CD4-positive, alpha-beta T cell treated with Interleukin-17A for 4 hours (primary cell): ENCODE measurements around the gene CBX4.

Source experiments
- DNase-seq: peaks from one replicate; pipeline ENCODE4 v3.0.0-alpha.2; 2020; ENCODE audit warnings: mixed read lengths

The CBX4 gene

DNA sequence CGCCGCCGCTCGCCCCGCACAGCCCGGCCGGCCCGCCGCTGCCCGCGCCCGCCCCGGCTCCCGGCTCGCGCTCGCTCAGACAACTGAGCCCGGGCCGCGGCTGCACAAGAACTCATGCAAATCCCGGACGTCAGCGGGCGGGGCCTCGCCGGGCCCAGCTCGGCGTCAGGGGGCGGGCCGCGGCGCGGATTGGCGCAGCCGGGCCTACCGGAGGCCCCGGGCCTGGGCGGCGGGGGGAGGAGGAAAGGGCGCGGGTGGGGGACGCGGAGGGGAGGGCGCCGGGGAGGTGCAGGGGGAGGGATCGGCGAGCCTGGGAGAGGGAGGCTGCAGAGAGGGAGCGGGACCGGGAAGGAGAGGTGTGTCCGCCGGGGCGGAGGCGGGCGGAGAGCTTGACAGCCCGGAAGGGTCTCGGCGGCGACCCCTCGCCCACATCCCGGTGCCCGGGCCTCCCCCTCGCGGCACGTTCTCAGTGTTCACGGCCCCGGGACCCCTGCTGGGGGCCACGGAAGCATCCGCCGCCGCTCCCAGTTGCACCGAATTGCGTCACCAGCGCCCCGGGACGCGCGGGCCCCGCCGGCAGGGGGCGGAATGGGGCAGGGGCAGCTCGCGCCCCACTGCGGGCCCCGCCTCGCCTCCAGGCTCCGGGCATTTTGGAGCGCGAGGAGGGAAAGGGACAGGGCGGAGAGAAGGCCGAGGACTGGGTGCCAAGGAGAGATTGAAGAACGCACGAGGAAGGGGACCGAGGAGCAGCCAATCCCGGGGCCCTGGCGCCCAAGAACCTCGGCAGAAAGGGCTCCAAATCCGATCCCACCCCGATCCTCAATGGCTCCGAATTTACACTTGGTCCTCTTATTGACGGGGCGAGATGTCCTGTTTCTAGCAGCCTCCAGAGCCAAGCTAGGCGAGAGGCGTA lies at the start of gene CBX4:
CBX4 (minus strand) TSS at position 85 of the 913 bp plus-strand sequence. CDS start 189 bp downstream, outside the sequence.
- DNase-seq, result peak; percentile 97

- no peak for DNase-seq
Observed at GRCh38 chr17:79888009-79888540, 48.8 kb upstream of the CBX4 start.

DNA sequence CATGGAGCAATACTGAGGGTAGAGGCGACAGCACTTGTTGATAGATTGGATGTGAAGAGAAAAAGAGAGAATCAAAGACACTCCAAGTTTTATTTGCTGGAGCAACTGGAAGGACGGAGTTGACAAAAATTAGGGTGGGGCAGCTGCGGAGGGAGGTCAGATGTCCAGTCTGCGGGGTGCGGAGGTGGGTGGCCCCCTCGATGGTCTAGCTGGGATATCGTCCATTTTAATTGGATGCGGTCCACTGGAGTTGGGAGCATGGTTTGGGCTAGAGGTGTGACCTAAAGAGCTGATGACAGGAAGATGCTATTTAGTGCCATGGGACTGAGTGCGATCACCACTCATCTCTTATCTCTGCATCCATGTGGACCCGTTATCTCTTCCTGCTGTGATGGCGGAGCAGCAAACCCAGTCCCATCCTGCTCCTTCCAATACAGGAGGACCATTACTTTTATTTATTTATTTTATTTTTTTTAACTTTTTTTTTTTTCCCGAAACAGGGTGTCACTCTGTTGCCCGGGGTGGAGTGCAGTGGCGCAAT lies 48.3 kb upstream of the CBX4 start:
- no peak for DNase-seq

- no peak for DNase-seq
Observed at GRCh38 chr17:79883202-79883601, 44.0 kb upstream of the CBX4 start.

- DNase-seq, result no peak
Observed at GRCh38 chr17:79878329-79878947, 39.2 kb upstream of the CBX4 start.

- no peak for DNase-seq
Observed at GRCh38 chr17:79877041-79877440, 37.8 kb upstream of the CBX4 start.

- DNase-seq, result no peak
Observed at GRCh38 chr17:79875511-79875910, 36.3 kb upstream of the CBX4 start.

GRCh38 chr17:79874329-79874981 lies 35.2 kb upstream of the CBX4 start:
- peak; percentile 41 for DNase-seq

DNA sequence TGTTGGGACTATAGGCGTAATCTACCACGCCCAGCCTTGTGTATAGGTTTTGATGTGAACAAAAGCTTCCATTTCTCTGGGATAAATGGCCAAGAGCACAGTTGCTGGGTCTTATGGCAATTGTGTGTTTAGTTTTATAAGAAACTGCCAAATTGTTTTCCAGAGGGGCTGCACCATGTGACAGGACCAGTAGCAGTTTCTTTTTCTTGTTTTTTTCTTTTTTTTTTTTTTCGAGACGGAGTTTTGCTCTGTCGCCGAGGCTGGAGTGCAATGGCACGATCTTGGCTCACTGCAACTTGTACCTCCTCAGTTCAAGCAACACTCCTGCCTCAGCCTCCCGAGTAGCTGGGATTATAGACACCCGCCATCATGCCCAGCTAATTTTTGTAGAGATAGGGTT lies 34.3 kb upstream of the CBX4 start:
- no peak for DNase-seq

GRCh38 chr17:79872762-79873161 lies 33.5 kb upstream of the CBX4 start:
- DNase-seq, result no peak

DNA sequence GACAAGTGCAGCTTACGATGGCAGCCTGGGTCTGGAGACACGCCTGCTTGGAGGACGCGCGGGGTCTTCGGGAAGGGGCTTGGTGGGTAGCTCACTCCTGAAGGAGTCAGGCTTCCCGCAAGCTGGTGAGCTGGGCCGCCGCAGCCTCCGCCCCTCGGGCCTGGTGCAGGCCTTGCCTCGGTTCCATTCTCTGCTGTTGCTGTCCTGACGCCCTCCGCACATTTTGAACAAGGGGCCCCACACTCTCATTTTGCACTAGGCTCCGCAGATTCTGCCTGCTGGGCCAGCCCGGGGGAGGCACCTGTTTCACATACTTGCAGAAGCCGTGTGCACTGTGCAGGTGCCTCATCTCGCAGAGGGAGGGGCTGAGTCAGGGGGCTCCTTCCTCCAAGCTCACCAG lies 31.9 kb upstream of the CBX4 start:
- DNase-seq, result no peak

- no peak for DNase-seq
Observed at GRCh38 chr17:79870540-79870939, 31.3 kb upstream of the CBX4 start.

DNA sequence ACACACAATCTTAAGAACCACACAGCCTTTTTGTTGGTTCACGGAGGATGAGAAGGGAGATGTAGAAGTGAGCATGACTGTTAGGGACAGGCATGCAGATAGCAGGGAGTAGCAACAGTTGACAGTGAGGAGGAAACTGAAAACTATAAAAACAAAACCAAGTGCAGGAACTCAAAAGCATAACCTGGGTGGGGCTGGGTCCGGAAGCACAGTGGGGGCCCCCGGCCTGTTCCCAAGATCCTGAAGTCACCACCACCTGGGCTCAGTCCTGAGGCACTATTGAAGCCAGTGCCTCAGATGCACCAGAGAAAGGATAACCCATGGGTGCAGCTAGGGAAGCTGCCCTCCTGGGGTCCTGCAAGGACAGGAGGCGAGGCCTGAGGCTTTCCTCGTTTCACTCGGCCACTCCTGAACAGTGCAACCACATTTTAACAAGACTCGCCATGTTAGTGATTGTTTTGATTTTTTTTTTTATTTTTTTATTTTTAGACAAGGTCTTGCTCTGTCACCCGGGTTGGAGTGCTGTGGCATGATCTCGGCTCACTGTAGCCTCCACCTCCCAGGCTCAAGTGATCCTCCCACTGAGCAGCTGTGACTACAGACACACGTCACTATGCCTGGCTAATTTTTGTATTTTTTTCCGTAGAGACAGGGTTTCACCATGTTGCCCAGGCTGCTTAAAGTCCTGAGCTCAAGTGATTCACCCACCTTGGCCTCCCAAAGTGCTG lies 27.7 kb upstream of the CBX4 start:
- peak; percentile 26 for DNase-seq

GRCh38 chr17:79865351-79866210 lies 26.3 kb upstream of the CBX4 start:
- no peak for DNase-seq

DNA sequence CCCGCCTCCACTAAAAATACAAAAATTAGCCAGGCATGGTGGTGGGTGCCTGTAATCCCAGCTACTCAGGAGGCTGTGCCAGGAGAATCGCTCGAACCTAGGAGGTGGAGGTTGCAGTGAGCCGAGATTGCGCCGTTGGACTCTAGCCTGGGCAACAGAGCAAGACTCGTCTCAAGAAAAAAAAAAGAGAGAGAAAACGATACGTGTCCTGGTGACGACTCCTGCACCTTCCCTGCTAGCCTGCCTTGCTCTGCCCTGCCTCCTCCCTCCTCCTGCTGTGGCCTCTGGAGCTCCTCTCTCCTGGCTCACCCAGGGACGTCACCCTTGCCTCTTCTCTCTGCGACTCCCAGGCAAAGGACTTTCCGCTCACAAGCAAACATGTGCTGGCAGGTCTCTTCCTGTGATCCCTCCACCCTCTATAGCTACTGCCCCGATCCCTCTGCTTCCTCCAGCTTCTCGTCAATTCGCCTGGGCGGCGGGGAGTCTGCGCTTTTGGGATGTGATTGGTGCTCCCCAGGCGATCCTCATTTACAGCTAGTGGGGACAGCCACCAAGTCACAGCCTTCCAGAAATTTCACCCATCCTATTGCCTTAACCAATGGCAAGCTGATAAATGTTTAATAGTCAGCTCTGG lies 25.5 kb upstream of the CBX4 start:
- no peak for DNase-seq

DNA sequence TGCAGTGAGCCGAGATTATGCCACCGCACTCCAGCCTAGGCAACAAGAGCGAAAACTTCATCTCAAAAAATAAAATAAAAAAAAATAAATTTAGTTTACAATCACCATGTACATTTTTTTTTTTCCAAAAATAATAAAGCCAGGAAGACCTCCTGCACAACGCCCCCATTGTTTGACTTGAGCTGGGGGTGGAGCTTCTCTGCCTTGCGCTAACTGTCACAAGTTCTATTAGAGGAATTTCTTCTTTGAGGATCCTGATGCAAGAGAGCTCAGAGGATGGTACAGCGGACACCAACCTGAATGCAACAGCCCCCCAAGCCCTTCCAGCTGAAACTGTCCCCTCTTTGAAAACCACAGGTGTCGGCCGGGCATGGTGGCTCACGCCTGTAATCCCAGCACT lies 24.9 kb upstream of the CBX4 start:
- no peak for DNase-seq

DNA sequence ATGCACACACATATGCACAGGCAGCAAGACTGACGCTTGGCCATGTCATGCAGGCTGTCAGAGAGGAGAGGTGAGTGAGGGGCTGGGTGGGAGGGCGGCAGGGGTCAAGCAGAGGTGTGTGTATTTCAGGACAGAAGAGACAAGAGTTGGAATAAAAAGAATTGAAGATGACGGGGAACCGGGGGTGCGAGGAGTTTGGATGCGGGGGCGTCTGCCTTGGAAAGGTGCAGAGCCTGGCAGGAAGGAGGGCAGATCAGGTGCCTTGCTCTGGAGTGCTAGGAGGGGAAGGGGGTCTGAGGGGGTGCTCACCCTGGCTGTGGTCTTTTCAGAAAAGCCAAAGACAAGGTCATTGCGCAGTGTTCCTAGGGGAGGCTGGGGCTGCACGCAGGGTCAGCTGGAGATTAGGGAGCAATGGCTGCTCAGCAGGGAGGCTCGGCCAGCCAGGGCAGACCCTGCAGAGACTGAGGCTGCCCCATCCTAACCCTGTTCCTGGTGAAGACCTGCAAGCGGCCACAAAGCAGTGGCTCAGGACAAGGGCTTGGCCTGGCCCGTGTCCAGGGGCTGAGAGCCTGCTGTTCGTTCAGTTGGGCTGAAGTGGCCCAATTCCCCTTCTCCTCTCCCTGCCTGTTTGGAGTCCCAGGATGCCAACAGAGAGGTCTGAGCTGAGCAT lies 23.7 kb upstream of the CBX4 start:
- no peak for DNase-seq

DNA sequence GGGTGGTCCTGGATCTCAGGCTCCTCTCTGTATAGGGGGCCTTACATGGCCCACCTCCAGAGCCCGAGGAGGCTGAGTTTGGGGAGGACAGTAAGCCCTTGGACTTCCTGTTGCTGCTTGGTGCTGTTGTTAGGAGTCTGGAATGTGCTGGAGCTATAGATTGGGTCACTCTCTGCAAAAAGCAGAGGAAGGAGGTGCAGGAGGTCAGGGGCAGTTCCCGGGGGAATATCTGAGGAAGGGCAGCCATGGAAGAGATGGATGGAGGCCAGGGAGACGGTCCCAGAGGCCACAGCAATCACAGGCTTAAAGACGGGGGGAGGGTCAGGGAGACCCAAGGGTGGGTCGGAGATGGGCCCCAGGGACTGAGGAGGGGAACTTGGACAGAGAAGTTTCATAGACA lies 23.0 kb upstream of the CBX4 start:
- no peak for DNase-seq

- no peak for DNase-seq
Observed at GRCh38 chr17:79861413-79862216, 22.4 kb upstream of the CBX4 start.
